NOMO-1 treated with dmso at 0.1 percent for 144 hours (cell line): ENCODE measurements around the gene FNDC7.
A peak's percentile ranks its signal among the peaks of the same experiment; 100 is the strongest.
"Not testable (repeated sequence)": the region's sequence is repeated elsewhere in the genome, so short reads cannot be mapped to it uniquely, and the experiment has no call there.

Source experiments
- DNase-seq: peaks from one replicate; lab custom pipeline; 2025; ENCODE audit not compliant: unreplicated experiment; lab: John Stamatoyannopoulos, UW

Gene FNDC7

GRCh38 chr1:108712606-108713150 is at the start of gene FNDC7:
FNDC7 (plus strand) TSS chr1:108712908; CDS start chr1:108712934, 26 bp downstream.
- DNase-seq: no peak

GRCh38 chr1:108663074-108663473 is 49.6 kb upstream of the FNDC7 start:
- no peak for DNase-seq

GRCh38 chr1:108664481-108664880 is 48.2 kb upstream of the FNDC7 start:
- DNase-seq: peak; percentile 44

- no peak for DNase-seq
These were observed 47.6 kb upstream of the FNDC7 start for GRCh38 chr1:108665067-108665466.

GRCh38 chr1:108665771-108666170 is 46.9 kb upstream of the FNDC7 start:
- DNase-seq: no peak

GRCh38 chr1:108667422-108667821 is 45.3 kb upstream of the FNDC7 start:
- not testable (repeated sequence) for DNase-seq

GRCh38 chr1:108668777-108669176 is 43.9 kb upstream of the FNDC7 start:
- DNase-seq: no peak

- DNase-seq: no peak
These were observed 43.0 kb upstream of the FNDC7 start for GRCh38 chr1:108669679-108670078.

GRCh38 chr1:108670131-108670773 is 42.5 kb upstream of the FNDC7 start:
- no peak for DNase-seq

- DNase-seq: no peak
These were observed 41.6 kb upstream of the FNDC7 start for GRCh38 chr1:108671143-108671542.

- no peak for DNase-seq
These were observed 34.0 kb upstream of the FNDC7 start for GRCh38 chr1:108678706-108679105.

- no peak for DNase-seq
These were observed 33.0 kb upstream of the FNDC7 start for GRCh38 chr1:108679586-108680213.

GRCh38 chr1:108681701-108682100 is 31.0 kb upstream of the FNDC7 start:
- not testable (repeated sequence) for DNase-seq

GRCh38 chr1:108685529-108685928 is 27.2 kb upstream of the FNDC7 start:
- DNase-seq: no peak

GRCh38 chr1:108686614-108687313 is 25.9 kb upstream of the FNDC7 start:
- no peak for DNase-seq

- DNase-seq: no peak
These were observed 21.4 kb upstream of the FNDC7 start for GRCh38 chr1:108691128-108691941.

- peak; percentile 92 for DNase-seq
These were observed 20.6 kb upstream of the FNDC7 start, which contains the start of gene PRPF38B for GRCh38 chr1:108691942-108692723. PRPF38B (plus strand) TSS chr1:108692310; CDS start chr1:108692592, 282 bp downstream.

GRCh38 chr1:108692724-108693655 is 19.7 kb upstream of the FNDC7 start:
- peak; percentile 67 for DNase-seq

GRCh38 chr1:108695535-108695934 is 17.2 kb upstream of the FNDC7 start:
- no peak for DNase-seq
